AG04450 (cell line): ENCODE results near the gene GGNBP2. TPM values are rescaled to one million over a fixed set of nuclear protein-coding genes. Genes with fewer than 3 reads are reported as not detected.

ENCODE experiments used
- CTCF ChIA-PET: fragments of 300-600, 350-600 bp; formaldehyde crosslinking; extraction: SDS; loops from one replicate; lab custom pipeline; 2022; ENCODE audit warnings: antibody characterized with exemption, inconsistent platforms; lab: Charles Lee
- POLR2A ChIA-PET: fragments of 350-600 bp; formaldehyde crosslinking; extraction: SDS; loops from one replicate; lab custom pipeline; 2021; ENCODE audit warnings: antibody characterized with exemption, inconsistent platforms; lab: Yijun Ruan, JAX
- DNase-seq: peaks from one replicate; pipeline ENCODE4 v3.0.0-alpha.2; 2011; ENCODE audit warnings: low read depth, low spot score
- H3K27ac ChIP-seq: one replicate; pipeline ENCODE4 v1.5.1; 2012; ENCODE audit warnings: low read depth, low read length, control low read depth
- H3K27me3 ChIP-seq: one replicate; pipeline ENCODE4 v1.6.0; 2012; ENCODE audit warnings: low read length; ENCODE audit not compliant: control insufficient read depth, insufficient read depth
- H3K4me3 ChIP-seq: 2 replicates; pipeline ENCODE4 v1.5.1; 2011; ENCODE audit warnings: mild to moderate bottlenecking, low read depth, low read length, control low read depth
- H3K9me3 ChIP-seq: 2 replicates; pipeline ENCODE4 v1.5.1; 2012; ENCODE audit warnings: low read length; ENCODE audit not compliant: control insufficient read depth, insufficient read depth
- polyA plus RNA-seq: library from polyadenylated mRNA; depleted of rRNA; stranded (reverse); fragments of >200 nt; gene quantifications from 2 replicates; pipeline ENCODE4 v1.2.3, GENCODE V29; 2011
- TF ChIP-seq, protein P1 (sequence below): IDR thresholded peaks from 2 replicates; pipeline ENCODE4 v1.5.1; 2011; ENCODE audit warnings: low read depth, low read length, control low read depth, inconsistent platforms

Gene GGNBP2
- polyA plus RNA-seq, 1 experiment: 87.6 TPM

DNA sequence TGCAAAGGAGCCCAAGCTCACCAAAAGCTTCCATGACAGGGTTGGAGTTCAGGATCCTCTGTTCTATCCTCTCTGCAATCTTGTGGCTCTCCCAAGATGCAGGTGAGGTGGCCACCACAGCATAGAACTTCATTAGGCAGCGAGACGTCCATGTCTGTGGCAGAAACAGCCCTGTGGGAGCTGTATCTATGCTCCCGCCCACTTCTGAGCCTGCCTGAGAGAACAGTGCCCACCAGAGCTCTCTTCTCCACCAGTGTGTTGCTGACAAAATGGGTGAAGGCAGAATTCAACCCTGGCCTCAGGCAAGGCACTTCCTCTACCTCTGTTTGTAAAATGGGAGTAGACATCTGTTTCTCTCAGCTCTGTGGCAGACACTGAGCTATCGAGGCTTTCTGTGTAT lies 28.9 kb upstream of the GGNBP2 start:
- POLR2A ChIA-PET: no interaction called here
- H3K9me3 ChIP-seq: no peaks in the 10 kb centered on the region
- H3K4me3 ChIP-seq: no peak overlapping the region
- H3K27me3 ChIP-seq: no peaks in the 10 kb centered on the region
- CTCF ChIA-PET: no interaction called here
- no peak for DNase-seq
- TF ChIP-seq, protein P1, sequence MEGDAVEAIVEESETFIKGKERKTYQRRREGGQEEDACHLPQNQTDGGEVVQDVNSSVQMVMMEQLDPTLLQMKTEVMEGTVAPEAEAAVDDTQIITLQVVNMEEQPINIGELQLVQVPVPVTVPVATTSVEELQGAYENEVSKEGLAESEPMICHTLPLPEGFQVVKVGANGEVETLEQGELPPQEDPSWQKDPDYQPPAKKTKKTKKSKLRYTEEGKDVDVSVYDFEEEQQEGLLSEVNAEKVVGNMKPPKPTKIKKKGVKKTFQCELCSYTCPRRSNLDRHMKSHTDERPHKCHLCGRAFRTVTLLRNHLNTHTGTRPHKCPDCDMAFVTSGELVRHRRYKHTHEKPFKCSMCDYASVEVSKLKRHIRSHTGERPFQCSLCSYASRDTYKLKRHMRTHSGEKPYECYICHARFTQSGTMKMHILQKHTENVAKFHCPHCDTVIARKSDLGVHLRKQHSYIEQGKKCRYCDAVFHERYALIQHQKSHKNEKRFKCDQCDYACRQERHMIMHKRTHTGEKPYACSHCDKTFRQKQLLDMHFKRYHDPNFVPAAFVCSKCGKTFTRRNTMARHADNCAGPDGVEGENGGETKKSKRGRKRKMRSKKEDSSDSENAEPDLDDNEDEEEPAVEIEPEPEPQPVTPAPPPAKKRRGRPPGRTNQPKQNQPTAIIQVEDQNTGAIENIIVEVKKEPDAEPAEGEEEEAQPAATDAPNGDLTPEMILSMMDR: no peak
- no peak overlapping the region for H3K27ac ChIP-seq

DNA sequence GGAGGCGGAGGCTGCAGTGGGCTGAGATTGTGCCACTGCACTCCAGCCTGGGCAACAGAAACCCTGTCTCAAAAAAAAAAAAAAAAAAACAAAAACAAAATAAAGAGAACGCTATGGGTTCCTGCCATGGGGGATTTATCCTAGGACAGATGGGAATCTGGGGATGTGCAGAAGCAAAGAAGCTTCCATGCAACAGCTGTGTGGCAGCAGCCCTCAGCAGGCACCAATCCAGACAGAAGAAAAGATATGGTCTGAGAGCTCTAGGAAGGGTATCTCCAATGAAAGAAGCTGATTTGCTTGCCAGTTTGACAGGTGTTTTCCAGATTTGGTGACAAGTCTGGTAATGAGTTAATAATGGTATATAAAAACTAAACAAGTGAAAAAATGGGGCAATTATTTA lies 21.6 kb upstream of the GGNBP2 start:
- TF ChIP-seq, protein P1: no peak
- Histone ChIP-seq H3K27ac (no peak overlapping the region), H3K27me3 (no peaks in the 10 kb centered on the region), H3K4me3 (no peak overlapping the region), H3K9me3 (no peaks in the 10 kb centered on the region)
- CTCF ChIA-PET: interaction anchor here (0.6 to 1.5 kb wide), 3 partner anchors 11 to 374 kb away, joined by 3 to 6 read pairs (median 5); partner anchors contain the start of genes MYO19 and PIGW
- DNase-seq: no peak
- POLR2A ChIA-PET: no interaction called here

DNA sequence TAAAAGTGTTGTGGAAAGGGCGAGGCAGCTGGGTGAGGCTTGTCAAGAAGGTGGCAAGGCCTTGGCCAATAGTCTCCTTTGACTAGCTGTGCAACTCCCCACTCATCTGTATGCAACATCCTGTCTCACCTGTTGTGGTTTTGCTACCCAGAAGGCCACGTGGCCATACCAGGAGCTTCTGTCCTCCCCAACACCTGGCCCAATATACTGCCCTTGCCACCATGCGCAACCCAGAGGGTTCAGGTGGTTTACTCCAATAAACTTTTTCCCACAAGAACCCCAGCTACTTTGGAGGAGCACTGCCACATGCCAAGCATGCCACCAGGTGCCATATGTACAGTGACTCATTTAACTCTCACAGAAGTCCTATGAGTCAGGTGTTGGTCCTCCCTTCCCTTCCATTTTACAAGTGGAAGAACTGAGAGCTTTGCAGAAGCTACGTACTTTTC lies 20.3 kb upstream of the GGNBP2 start:
- no peaks in the 10 kb centered on the region for H3K9me3 ChIP-seq
- H3K27me3 ChIP-seq: no peaks in the 10 kb centered on the region
- no peak overlapping the region for H3K4me3 ChIP-seq
- ChIA-PET POLR2A (no interaction called here), CTCF (interaction anchor here (1.1 kb wide), 1 partner anchor 9 kb away, joined by 3 read pairs; no protein-coding TSS in a partner anchor)
- TF ChIP-seq, protein P1: no peak
- no peak for DNase-seq
- H3K27ac ChIP-seq: no peak overlapping the region

DNA sequence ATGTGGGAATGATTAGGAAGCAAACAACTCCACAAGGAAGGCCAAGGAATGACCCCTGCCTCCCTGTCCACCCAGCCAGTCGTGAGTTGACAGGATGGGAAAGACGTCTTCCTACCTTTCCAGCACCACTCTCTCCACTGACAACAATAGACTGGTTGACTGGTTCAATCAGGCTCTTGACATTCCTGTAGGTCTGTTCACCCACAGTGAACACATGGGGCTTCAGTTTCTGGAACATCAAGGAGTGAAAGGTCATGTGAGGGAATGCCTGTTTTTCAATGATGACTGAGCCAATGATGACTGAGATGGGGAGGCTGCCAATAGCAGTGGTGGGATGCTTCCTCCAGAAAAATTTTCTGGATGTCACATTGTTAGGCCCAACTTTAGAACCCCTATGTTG lies 19.6 kb upstream of the GGNBP2 start:
- Histone ChIP-seq H3K27ac (no peak overlapping the region), H3K9me3 (no peaks in the 10 kb centered on the region), H3K4me3 (no peak overlapping the region), H3K27me3 (no peaks in the 10 kb centered on the region)
- DNase-seq: no peak
- ChIA-PET POLR2A (no interaction called here), CTCF (interaction anchor here (1.1 kb wide), 1 partner anchor 8 kb away, joined by 3 read pairs; no protein-coding TSS in a partner anchor)
- TF ChIP-seq, protein P1: no peak

DNA sequence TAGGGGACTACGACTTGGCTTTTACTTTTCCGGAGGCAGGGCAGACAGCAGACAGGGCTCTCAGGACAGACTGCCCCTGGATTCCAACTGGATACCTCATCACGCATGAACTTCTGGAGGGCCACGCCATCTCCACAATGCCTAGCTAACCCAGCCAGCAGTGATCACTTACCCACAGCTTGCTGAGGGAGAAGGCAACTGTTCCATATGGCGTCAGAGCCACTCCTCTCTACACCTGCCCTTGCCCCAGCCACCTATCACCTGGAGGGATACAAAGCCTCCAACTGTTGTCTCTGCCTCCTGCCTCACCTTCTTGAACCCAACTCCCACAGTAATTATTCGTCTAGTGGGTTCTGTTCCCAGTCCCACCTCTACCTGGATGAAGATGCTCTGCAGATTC lies 18.8 kb upstream of the GGNBP2 start:
- CTCF ChIA-PET: interaction anchor here (0.6 kb wide), 1 partner anchor 398 kb away, joined by 9 read pairs; no protein-coding TSS in a partner anchor
- H3K27me3 ChIP-seq: no peaks in the 10 kb centered on the region
- H3K9me3 ChIP-seq: no peaks in the 10 kb centered on the region
- DNase-seq: no peak
- H3K4me3 ChIP-seq: no peak overlapping the region
- TF ChIP-seq, protein P1: no peak
- POLR2A ChIA-PET: no interaction called here
- H3K27ac ChIP-seq: no peak overlapping the region
